ENCODE measurements around the gene CEP76.

Gene CEP76, protein sequence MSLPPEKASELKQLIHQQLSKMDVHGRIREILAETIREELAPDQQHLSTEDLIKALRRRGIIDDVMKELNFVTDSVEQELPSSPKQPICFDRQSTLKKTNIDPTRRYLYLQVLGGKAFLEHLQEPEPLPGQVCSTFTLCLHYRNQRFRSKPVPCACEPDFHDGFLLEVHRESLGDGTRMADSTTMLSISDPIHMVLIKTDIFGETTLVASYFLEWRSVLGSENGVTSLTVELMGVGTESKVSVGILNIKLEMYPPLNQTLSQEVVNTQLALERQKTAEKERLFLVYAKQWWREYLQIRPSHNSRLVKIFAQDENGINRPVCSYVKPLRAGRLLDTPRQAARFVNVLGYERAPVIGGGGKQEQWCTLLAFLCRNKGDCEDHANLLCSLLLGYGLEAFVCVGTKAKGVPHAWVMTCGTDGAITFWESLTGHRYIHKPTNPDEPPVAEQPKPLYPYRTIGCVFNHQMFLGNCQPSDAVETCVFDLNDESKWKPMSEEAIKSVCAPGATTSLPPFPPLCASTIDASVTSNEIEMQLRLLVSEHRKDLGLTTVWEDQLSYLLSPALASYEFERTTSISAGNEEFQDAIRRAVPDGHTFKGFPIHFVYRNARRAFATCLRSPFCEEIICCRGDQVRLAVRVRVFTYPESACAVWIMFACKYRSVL

GRCh38 chr18:12702221-12703095 lies at the start of gene CEP76, which contains the start of gene PSMG2:
Gene CEP76 (minus strand): TSS chr18:12702723. CDS start chr18:12702548, 175 bp downstream.
Gene PSMG2 (plus strand): TSS chr18:12703042. CDS start chr18:12703108, 66 bp downstream.
- DNase-seq (ENCODE audit: low read depth in 2 of 2), result peak; percentile 70 to 74

DNA sequence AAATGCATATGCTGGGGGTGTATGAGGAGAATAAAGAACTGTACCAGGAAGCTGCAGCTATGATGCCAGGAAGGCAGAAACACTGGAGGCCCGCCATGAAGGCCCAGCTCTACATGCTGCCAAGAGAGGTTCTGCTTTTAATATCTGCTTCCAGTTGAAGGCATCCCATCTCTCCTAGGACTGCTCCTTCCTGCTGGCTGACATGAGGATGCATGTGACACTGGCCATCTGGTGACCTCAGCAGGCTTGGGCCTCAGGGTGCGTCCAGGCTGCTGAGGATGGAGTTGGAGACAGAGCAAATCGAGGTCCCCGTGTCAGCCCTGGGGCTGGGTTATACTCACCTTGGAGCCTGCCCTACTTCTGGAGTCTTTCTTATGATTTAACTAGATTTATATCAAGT lies 49.4 kb upstream of the CEP76 start:
- DNase-seq (ENCODE audit: low read depth in 2 of 2), result no peak

- DNase-seq (ENCODE audit: low read depth in 2 of 2), result no peak
Observed at GRCh38 chr18:12751503-12751884, 49.0 kb upstream of the CEP76 start.

DNA sequence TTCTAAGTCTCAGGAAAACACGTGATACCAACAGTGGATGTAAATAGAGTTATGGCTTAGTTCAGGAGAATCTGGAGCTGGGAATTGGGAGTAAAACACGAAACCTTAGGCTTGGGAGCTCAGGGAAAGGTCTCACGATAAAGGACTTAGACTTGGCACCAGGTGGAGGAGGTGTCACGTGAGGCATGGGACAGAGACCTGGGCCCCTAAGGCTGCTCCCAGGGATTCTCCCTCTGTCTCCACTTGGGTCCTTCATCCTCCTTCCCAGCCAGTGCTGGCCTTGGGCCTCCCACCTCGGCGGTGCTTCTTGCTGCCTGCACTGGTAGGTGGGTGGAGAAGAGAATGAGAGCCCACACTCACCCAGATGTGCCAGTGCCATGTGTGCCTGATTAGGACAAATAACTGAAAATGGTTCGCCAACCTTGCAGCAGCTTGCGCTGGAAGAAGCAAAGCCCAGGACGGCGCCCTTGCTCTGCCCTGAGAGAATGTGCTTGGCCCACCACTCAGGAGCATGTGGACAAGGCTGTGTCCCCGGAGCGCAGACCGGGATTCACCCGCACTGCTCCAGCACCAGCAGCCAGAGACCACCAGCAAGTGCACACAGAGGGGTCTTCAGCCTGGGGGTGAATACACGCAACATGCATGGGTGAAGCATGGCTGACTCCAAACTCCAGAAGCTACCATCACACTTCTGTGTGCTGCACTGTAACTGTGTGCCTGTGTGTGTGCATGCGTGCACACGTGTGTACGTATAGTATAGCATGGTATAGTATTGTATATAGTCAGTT lies 48.4 kb upstream of the CEP76 start:
- no peak for DNase-seq (ENCODE audit: low read depth in 2 of 2)

GRCh38 chr18:12750076-12750714 lies 47.7 kb upstream of the CEP76 start:
- DNase-seq (ENCODE audit: low read depth in 2 of 2), result no peak

- DNase-seq (ENCODE audit: low read depth in 2 of 2), result no peak
Observed at GRCh38 chr18:12749121-12749520, 46.6 kb upstream of the CEP76 start.

GRCh38 chr18:12748671-12749070 lies 46.1 kb upstream of the CEP76 start:
- DNase-seq (ENCODE audit: low read depth in 2 of 2), result no peak

DNA sequence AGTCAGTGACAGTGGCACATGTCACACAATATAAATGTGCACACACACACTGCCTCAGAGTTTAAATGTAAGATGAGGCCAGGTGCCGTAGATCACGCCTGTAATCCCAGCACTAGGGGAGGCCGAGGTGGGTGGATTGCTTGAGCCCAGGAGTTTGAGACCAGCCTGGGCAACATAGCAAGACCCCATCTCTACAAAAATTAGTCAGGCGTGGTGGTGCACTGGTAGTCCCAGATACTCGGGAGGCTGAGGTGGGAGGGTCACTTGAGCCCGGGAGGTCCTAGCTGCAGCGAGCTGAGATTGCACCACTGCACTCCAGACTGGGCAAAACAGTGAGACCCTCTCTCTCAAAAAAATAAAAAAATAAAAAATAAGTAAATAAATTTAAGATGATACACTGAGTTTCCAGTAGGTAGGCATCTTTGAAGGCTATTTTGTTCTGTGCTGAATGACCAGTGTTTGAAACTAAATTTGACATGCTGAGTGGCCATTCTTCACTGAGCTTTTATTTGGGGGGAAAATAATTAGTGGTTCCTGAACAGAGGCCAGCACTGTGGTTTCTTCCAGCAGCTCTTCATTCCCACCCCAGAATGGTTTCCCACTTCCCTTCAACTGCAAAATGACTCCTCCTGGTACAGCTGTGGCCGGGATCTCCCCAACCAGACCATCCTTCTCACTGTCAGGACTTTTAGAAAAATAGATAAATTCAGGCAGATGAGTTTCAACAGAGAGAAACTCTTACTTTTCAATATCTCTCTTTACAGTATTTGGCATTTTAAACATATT lies 45.2 kb upstream of the CEP76 start:
- no peak for DNase-seq (ENCODE audit: low read depth in 2 of 2)

- no peak for DNase-seq (ENCODE audit: low read depth in 2 of 2)
Observed at GRCh38 chr18:12745095-12745795, 42.7 kb upstream of the CEP76 start.

DNA sequence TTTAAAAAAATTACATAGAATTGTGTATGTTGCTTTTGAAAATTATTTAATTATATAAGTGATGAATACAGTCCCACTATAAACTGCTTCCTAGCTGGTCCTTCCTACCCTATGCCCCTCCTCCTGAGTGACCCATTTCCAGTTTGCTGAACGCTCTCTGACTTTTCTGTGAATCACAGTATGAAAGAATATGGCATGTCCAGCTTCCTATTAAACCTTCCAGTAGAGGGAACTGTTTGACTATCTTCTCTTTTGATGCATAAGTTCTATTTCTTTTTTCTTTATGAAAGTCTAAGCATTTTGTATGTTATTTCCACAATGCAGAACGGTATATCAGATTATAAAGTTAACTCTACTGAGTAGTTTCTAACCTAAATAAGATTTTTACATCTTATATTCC lies 41.6 kb upstream of the CEP76 start:
- DNase-seq (ENCODE audit: low read depth in 2 of 2), result no peak

DNA sequence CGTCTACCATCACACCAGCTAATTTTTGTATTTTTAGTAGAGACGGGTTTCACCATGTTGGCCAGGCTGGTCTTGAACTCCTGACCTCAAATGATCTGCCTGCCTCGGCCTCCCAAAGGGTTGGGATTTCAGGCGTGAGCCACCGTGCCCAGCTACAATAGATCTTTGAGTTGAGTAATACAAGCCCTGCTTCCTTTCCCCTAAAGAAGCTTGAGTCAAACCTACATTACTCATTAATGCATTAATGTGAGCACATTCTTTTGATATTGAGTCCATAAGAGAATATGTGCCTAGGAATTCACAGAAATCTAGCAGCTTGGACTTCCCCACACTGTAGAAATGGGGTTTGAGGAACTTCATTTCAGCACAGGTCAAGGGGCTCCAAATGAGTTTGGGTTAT lies 39.9 kb upstream of the CEP76 start:
- no peak for DNase-seq (ENCODE audit: low read depth in 2 of 2)

GRCh38 chr18:12741351-12741750 lies 38.8 kb upstream of the CEP76 start:
- DNase-seq (ENCODE audit: low read depth in 2 of 2), result no peak

DNA sequence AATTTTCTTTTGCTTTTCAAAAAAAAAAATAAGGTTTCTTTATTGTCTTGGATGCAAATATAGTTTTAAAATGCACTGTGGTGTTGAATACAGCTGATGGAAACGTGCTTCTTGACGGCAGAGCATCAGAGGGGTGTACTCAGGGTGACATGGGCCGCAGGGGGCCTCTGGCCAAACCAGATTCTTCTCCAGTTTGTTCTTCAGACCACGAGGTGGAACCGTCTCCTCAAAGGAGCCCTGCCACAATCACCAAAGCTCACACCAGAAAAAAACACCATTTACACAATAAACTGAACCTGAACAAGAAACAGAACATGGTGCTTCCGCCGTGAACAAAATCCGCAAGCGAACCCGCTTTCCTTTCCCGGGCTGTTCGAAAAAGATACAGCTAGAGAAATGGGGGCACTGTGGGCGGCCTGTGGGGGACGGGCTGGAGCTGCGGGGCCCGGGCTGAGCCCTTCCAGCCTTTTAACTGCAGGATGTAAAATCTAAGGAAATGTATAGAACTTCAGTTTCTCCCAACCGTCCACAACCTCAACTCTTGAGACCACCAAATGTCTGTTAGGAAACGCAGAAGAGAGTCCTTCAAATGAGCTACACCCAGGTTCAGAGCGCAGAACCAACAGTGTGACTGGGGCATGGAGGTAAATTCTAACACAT lies 34.9 kb upstream of the CEP76 start:
- no peak for DNase-seq (ENCODE audit: low read depth in 2 of 2)

DNA sequence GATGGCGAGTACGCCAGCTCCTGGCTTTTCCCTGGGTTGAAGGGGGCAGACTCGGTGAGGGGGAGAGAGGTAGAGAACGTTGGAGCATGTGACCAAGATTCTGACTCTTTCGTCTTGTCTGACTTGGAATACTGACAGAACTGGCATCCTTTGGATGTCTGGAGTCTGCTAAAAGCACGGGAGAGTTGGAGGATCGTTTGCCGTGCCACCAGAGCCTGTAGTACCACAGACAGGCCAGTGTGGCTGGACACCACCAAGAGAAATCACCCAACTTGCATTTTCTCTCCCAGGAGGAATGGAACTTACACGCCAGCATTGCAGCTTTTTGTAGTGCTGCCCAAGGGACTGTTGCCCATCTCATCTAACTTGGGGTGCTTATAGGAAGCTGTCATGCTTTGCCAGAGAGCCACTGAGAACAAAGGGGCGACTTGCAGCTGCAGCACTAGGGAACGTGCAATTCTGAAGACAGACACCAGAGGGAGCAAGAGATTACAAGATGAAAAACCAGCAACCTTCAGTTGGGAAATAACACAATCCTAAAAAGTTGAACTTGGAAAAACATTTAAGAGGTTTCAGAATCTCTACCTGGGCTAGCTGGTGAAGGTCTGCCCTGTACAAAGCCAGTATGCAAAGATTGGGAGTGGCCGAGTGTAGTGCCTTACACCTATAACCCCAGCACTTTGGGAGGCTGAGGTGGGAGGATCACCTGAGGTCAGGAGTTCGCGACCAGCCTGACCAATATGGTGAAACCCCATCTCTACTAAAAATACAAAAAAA lies 24.4 kb upstream of the CEP76 start:
- peak; percentile 25 to 50 for DNase-seq (ENCODE audit: low read depth in 2 of 2)

GRCh38 chr18:12726331-12726730 lies 23.8 kb upstream of the CEP76 start:
- DNase-seq (ENCODE audit: low read depth in 2 of 2), result no peak

GRCh38 chr18:12722731-12723130 lies 20.2 kb upstream of the CEP76 start:
- no peak for DNase-seq (ENCODE audit: low read depth in 2 of 2)

DNA sequence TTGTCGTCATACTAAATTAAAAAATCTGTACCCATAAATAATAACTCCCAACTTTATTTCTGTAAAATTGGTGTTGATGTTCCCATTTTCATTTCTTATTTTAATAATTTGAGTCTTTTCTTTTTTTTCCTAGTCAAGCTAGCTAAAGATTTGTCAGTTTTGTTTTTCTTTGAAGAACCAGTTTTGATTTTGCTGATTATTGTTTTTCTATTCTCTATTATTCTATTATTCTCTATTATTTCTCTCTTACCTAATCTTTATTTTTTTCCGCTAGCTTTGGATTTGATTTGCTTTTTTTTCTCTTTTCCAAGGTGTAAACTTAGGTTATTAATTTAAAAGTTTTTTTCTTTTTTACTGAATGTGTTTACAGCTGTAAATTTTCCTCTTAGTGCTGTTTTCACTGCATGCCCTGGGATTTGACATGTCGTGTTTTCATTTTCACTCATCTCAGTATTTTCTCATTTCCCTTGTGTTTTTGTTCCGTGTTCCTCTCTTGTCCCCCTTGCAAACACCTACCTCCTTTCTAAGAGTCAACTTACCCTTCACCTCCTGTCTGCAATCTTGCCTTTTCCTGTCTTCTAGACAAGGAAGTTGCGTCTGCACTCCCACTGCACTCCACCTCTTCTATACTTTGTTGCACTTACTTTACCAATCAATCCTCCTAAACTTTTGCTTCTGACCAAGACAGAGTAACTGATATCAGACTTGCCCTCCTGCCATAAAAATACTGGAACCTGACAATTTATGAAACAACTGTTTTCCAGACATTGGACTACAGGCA lies 19.2 kb upstream of the CEP76 start:
- no peak for DNase-seq (ENCODE audit: low read depth in 2 of 2)

Data from activated CD4-positive, alpha-beta T cell treated with anti-CD3 and anti-CD28 coated beads for 24 hours (primary cell).